Activated CD4-positive, alpha-beta T cell treated with anti-CD3 and anti-CD28 coated beads, Interleukin-2, amount 50 U/mL, for 48 hours (primary cell): ENCODE data around the gene MON2.
"Not testable (repeated sequence)": the region's sequence is repeated elsewhere in the genome, so short reads cannot be mapped to it uniquely, and the experiment has no call there.

Experiments used
- DNase-seq, 2 experiments: peaks; one replicate each; pipeline ENCODE4 v3.0.0-alpha.2; 2020

The MON2 gene

DNA sequence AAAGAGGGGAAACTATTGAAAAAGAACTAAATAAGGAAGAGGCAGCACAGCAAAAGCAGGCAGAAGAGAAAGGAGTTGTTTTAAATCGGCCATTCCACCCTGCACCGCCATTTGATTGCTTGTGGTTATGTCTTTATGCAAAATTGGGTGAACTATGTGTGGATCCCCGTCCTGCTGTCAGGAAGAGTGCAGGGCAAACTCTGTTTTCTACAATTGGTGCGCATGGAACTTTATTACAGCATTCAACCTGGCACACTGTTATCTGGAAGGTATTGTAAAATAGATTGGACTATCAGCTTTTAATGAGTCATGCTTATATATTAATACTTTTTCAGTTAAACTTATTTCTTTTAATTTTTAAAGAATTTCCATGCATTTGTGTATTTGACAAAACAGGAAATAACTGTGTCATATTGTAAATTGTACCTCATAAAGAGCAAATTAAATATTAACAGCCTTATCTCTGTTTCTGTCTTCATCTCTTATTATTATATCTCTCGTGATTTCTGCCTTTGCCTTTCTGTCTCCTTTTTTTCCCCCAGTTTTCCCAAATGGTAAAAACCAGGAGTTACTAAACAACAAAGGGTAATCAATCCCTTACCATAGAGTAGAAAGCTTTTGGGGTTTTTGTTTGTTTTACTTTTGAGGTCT is 86.4 kb downstream of the MON2 start:
- DNase-seq: no peak

DNA sequence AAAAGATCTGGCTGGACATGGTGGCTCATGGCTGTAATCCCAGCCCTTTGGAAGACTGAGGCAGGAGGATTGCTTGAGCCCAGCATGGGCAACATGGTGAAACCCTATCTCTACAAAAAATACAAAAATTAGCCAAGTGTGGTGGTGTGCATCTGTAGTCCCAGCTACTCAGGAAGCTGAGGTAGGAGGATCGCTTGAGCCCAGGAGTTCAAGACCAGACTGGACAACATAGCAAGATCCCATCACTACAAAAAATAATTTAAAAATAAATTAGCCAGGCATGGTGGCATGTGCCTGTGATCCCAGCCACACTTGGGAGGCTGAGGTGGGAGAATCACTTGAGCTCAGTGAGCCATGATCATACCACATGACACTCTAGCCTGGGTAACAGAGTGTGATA is 92.7 kb downstream of the MON2 start:
- not testable (repeated sequence) for DNase-seq

DNA sequence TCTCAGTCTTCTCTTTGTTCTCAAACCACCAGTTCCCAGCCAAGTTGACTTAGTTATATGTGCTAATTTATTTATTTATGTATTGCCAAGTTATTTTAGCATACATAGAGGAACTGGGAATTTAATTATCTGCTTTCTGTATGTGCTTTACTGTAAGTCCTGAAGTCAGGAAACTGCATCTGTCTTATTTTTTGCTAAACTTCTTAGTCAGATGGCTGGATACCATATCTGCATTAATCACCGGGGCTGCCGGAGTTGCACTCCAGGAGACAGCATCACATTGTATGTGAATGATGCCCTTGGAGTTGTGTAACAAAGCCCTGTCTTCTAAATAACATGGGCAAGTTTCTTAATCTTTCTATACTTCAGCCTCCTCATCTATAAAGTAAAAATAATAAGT is 96.2 kb downstream of the MON2 start:
- no peak for DNase-seq

DNA sequence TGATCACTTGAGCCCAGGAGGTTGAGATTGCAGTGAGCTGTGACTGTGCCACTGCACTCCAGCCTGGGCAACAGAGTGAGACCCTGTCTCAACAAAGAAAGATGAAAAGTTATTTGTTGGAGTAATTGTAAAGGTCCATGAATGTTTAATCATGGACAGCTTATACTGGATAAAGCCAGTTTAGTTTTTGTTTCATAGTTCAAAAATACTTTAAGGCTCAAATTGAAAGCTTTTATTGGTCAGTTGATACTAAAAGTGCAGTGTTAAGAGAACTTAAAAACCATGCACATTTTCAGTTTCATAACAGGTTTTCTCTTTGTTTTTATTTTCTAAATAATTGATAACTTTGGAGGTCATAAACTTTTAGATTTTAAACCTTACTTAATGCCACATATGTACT is 108.4 kb downstream of the MON2 start:
- DNase-seq: no peak

DNA sequence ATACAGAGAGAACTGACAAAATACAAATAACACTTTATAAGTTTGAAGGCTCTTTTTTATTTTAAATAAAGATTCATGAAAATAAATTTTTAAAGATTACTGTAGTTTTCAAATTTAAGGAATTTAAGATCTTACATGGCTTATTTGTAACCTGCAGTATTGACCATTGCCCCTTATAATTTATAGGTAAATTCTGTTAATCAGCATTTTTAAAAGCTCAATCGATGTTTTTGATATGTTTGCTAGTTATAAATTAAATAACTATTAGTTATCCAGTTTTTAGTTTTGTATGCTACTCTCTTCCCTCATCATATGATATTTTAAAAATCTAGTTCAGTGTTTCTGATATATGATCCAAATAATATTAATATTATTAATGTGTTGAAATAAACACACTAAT is 109.9 kb downstream of the MON2 start:
- DNase-seq: no peak

DNA sequence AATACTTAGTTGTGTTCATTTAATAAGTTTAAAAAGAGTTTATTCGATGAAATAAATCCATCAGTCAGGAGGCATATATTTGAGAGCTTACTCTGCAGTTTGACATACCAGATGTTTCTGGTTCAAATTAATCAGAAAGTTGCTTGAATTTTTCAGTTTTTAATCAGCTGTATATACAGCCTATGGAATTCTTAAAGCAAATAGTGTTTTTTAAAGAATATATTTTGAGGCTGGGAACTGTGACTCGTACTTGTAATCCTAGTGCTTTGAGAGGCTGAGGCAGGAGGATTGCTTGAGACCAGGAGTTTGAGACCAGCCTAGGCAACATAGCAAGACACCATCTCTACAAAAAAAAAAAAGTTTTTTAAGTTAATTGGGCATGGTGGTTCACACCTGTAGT is 112.1 kb downstream of the MON2 start:
- no peak for DNase-seq

DNA sequence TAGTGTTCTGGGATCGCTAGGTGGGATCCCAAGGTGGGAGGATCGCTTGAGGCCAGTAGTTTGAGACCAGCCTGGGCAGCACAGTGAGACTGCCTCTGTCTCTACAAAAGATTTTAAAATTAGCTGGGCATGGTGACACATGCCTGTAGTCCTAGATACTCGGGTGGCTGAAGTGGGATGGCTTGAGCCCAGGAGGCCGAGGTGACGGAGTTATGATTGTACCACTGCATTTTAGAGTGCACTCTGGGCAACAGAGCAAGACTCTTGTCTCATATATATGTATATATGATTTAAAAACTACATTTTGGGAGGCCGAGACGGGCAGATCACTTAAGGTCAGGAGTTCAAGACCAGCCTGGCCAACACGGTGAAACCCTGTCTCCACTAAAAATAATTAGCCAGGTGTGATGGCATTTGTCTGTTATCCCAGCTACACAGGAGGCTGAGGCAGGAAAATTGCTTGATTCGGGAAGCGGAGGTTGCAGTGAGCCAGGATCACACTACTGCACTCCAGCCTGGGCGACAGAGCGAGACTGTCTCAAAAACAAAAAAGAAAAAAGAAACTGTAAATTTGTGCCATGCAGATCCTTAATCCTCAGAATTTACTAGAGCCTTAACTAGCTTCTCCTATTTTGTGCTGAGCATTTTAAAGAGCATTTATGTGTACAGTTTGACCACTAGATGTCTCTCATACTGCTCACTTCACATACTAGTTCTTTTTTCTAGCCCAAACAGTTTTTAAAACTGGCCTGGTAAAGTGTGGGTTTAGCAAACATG is 114.8 kb downstream of the MON2 start:
- no peak for DNase-seq

DNA sequence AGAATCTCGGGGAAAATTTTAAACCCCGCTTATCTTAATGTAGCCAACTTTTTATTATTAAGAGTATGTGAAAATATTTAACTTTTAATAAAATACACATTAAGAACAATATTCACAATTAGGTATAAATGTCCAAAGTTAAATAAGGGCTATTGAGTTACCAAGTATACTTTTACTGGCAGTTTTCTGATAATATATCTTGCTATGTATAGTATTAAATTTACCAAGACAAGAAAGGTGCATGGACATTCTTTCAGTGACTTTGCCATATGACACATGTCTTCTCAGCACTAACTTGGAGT is 115.4 kb downstream of the MON2 start:
- DNase-seq: no peak

DNA sequence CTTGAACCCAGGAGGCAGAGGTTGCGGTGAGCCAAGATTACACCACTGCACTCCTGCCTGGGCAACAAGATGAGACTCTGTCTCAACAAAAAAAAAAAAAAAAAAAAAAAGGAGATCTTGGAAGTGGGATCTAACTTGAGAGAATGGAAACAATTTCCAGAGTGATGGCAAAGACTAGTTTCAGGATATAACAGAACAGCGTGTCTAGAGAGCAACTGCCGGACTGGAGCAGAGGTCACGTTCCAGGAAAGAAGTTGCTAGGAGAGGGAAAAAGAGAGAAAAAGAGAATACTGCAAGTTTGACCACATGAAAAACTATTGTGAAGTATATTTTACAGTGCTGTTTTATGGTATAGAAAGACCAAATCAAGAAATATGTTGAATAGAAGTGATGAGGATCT is 118.0 kb downstream of the MON2 start:
- DNase-seq: no peak

DNA sequence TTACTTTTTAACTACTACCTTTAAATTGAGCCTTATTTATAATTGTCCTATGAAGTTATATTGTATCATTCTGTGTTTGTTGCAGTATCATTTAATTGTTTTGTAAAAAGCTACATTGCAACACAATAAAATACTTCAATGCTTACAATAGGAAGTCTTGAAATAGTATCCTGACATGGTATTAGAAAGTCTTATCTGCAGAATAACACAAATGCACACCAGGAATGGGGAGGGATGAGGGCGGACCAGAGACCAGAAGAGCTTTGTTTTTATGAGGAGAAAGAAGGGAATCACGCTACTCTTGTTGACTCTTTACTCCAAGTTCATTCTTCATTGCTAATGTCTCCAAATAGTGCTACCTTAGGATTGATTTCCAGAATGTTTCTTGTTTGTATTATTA is 120.2 kb downstream of the MON2 start:
- no peak for DNase-seq

DNA sequence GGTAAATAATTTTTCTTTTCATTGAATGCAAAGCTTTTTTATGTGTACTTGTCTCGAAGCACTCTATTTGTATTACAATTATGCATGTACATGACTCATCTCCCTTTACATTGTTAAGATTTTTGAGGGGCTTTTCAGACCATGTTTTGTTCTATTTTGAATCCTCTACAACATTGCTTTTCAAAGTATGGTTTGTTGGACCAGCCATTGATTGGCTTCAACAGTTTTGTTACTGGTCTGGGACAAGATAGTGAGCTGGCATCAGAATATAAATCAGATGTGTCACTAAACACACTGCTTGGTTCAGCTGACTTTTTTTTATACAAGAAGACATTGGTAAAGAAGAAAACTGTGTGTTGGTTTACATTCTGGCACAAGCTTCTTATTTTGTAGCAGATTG is 122.3 kb downstream of the MON2 start:
- no peak for DNase-seq

DNA sequence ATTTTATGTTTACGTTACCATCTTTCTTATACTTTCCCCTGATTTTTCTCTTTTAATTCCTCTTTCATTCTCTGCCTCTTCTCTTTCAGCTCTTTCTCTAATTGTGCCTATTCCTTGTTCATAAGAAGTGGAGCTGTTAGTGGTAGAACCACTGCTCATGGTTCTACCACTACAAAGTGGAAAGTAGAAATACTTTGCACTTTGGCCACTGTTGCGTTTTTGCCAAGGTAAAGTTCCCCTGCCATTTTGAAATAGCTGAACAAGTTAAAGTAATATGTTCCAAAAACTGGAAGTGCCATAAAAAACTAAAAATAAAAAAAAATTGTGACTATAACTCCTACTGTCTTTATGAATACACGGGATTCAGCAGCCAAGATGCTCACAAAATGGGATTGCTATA is 130.6 kb downstream of the MON2 start:
- DNase-seq: no peak

DNA sequence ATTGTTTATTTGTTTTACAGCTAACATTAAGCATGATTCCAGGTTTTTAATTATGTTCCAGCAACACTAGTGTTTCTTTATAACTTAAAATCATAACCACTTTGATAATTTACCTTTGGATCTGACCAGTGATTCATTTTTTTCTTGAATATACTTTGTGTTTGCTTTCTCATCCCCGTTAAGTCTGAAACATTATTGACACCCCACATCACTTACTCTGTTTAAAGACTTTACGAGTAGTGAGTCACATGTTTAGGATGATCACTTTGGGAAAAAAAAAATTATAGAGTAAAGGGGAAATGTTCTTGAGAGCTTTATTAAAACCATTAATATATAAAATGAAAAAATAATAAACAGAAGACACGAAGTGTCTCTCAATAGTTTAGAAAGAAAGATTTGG is 132.2 kb downstream of the MON2 start:
- no peak for DNase-seq

DNA sequence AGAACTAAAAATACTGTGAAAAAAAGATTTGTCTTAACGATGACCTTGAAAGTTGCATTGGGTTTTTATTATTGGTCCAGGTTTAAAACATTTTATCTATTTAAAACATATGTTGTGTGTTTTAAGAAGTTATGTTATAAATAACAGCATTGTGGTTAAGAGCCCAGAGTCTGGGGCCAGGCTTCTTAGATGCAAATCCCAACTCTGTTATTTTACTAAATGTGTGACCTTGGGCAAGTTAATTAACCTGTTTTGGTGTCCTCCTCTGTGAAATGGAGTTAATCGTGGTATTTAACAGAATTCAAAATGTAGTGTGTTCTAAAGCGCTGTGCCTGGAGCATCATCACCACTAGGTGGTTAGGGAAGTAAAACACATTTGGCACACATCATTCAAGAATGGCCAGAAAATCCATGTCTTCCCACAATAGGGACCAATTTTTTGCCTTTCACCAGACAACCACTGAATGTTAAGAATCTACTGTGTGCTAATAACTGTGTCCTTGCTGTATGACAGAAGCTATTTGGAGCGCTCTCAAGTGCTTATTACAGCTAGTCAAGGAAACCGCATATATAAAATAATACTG is 133.3 kb downstream of the MON2 start:
- DNase-seq: no peak

DNA sequence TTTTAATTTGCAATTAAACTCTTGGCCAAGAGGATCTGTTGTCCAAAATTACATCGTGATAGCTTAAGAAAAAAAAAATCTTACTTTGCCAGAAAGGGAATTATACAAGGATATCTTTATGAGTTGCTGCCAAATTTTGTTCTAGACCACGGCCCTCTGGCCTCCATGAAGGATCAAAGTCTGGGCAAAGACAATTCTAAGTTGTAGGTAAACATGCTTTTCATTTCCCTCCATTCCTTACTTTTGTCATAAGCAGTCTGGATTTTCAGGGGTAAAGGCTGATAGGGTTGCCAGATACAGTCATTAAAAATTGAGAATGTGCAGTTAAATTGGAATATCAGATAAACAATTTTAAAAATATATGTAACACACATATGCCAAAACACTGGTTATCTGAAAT is 135.1 kb downstream of the MON2 start:
- no peak for DNase-seq

DNA sequence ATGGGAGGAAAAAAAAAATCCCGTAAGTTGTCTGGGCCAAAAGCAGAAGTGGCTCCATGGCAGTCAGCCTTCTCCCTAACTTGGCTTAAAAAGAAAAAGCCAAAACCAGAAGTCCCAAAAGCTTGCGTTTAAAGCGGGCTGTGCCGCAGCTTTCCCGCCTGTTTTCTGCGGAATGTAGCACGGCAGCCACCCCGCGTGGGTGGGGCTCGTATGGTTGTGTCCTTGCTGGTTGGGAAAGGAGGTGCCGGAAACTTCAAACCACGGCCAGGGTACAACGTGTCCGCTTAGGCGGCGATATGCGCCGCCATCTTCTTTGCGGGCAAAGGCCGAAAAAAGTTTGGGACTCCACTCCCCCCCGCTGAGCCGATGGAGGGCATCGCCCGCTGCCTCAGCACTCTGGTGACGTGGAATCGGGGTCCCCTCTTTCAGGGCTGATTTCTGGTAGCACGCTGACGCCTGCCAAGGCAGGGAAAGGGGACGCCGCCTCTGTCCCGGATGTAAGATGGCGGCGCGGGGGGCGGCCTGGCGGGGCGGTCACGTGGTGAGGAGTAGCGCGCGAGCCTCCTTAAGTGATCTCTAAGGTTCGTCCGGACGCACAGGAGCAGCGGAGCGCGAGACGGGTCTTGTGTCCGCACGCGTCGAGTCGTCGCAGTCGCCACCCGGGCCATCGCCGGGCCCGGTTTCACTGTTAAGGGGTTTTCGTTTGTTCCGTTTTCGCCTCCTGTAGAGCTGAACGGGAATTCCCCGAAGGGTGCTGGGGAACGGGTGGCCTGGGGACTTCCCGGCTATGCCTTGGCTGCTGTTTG is 135.8 kb downstream of the MON2 start:
- peak; percentile 86 to 89 for DNase-seq

DNA sequence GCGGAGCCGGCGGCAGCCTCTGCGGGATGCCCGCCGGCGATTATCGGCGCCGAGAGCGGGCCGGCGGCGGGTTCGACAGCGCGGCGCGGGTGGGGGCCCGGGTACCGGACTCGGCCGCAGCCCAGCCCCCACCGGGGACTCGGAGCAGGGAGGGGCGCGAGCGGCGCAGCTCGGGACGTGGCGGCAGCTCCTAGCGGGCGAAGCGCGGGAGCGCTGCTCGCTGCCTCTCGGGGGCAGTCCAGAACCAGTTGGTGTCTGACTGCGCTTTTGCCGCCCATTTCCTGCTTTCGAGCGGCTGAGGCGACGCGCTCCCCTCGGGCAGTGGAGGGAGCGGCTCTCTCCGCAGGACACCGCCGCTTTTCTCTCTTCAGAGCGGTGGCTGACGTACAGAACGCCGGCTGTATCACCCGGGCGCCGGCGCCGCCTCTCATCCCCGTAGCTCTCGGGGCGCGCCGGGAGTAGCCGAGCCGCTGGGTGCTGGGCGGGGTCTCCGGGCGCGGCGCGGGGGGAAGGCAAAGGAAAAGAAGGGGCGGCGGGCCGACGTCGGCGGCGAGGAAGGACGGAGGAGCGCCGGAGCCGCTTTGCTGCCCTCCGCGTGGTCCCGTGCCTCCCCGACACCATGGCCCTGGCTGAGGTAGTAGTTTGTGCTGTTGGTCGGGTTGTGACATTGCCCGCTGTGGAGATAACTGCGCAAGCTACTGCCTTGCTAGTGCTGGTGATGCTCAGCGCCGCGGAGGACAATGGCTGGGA is 136.6 kb downstream of the MON2 start:
- peak; percentile 72 to 78 for DNase-seq

DNA sequence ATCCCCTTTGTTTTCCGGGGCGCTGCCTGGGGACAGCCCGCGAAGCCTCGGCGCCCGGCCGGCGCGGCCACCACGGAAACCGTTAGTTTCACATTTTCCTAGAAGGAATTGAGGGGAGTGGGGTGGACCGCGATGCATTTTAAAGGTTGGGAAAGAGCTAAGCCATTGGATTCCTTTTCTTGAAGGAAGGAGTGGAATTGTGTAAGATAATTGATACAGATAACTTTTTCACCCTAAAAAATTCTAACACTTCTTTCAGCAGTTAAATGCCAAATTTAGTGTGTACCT is 137.1 kb downstream of the MON2 start:
- DNase-seq: no peak

DNA sequence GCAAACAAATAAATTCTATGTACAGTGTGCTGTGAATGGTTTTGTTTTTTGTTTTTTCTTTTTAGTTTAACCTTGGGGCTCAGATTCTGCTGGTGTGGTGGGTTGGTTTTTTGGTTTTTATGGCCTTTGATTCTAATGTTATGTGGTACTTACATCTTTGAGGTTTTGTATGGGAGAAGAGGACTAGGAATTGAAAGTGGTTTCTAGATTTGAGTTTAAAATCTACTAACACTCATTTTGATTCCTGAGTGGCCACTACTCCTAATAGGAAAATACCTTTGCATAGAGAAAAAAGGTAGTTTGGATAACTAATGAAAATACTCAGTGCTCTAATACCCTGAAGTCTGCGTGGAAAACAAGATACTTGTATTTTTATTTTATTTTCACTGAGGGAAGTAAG is 137.7 kb downstream of the MON2 start:
- DNase-seq: no peak

DNA sequence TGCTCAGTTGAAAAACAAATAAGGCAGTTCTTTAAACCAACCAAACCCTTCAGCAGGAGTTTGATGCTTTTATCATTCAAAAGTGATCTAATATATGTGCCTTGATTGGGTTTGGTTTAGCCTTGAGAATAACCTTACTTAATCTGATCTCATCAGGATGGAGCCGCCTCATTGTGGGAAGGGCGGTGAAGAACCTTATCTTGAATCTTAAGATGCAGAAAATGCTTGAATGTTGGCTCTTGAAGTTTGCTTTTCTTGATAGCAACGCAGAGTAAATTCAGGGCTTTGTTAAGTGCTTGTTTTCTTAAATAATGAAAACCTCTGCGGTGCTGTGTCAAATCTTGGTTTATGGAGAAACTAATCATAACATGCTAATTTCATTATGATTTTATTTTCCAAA is 138.2 kb downstream of the MON2 start:
- DNase-seq: no peak

DNA sequence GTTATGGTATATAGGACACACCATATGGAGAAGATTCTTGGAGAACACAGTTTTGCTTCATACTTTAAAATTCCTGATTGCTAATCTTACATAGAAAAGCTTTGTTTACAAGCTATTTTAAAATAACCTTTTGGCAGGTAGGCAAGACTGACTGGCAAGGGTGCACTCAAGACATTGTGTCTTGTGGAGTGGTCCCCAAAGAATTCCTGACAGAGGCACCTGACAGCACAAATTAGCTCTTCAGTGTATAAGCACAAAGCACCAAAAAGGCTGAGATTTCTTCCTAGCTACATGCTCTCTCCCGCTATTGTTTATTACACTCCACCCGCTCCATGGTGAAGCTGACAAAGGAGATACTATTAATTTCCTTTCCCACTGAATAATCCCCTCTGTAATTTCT is 139.4 kb downstream of the MON2 start:
- DNase-seq: no peak

DNA sequence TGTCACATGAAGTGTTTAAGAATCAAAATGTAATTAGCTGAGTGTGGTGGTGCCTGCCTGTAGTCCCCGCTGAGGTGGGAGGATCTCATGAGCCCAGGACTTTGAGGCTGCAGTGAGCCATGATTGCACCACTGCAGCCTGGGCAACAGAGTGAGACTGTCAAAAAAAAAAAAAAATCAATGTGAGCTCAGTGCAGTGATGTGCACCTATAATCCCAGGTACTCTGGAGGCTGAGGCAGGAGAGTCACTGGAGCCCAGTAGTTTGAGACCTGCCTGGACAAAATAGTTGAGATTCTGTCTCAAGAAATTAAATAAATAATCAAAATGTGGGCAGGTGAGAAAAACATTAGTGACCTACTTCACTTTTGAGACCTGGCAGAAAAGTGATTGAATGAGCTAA is 140.0 kb downstream of the MON2 start:
- DNase-seq: no peak

DNA sequence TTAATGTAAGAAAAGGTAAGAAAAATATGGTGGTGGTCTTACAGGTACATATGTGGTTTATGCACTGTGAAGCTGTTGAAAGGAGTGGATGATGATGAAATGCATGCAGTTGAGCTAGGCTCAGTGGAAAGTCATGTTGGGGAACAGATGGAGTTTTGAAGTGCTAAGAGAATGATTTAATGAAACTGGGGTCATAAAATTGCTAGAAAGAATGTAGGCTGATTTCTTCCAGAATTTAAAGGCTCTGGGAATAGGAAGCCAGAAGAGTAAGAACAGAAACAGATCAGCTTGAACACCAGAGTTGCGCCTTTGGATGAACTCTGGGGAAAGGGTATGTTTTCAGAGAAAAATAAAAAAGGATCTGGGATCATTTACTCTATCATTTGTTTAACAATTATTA is 146.5 kb downstream of the MON2 start:
- DNase-seq: no peak
